Head of caudate nucleus (tissue), 42 donors: ENCODE measurements around the gene AK4.
"Not testable (repeated sequence)": the region's sequence is repeated elsewhere in the genome, so short reads cannot be mapped to it uniquely, and the experiment has no call there.

Source experiments
- DNase-seq, 42 donors: peaks; one replicate each; pipeline versions ENCODE4 v3.0.0 to v3.0.0-alpha.2; 2020 to 2021; ENCODE audit warnings: mixed read lengths in 7 of 42
- intact Hi-C: fragments of 100-400 bp; cut with DNase I; formaldehyde crosslinking; loops from one replicate; pipeline ENCODE4 v1.15.0; 2022

Gene AK4

DNA sequence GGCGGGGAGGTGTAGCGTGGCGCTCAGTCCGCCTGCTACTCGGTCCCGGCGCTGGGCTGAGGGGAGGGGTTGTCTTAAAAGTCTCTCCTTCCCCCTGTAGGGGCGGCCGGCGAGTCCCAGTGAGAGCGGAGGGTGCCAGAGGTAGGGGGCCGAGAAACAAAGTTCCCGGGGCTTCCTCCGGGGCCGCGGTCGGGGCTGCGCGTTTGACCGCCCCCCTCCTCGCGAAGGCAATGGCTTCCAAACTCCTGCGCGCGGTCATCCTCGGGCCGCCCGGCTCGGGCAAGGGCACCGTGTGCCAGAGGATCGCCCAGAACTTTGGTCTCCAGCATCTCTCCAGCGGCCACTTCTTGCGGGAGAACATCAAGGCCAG is at the start of gene AK4:
Gene AK4, plus strand, starts transcription at position 26 of the 370 bp plus-strand sequence. Its CDS starts 205 bp downstream, at position 231.
- DNase-seq, intact Hi-C loops: not testable (repeated sequence)

GRCh38 chr1:65103807-65104206 is 44.2 kb upstream of the AK4 start:
- intact Hi-C loops: no loop called here
- DNase-seq: no peak

DNA sequence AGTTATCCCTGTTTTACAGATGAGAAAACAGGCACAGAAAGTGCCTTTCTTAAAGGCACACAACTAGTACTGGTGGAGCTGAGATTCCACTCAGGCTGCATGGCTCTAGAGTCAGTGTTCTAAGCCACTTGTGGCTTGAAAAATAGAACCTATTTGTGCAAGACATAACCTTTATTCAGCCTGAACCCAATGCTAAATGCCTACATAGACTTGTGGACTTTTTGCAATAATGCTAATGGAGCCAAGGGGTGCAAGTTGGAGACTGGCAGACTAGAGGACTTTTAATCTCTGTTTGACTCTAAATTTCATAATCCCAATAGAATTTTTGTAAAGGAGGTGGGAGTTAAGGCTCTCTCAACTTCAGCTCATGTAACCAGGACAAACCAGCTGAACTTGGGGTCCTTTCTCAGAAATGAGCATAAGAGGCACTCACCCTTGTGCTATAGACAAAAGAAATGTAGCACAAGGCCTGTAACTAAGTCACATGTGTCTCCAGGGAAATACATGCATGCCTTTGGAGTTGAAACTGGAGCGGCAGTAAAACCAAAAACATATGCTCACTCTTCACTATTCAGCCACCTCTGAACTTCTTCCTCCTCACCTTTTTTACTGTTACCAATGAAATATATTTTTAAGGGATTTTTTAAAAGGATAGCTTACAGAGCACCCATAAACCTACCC is 43.0 kb upstream of the AK4 start:
- intact Hi-C loops: no loop called here
- DNase-seq: no peak

GRCh38 chr1:65105596-65105995 is 42.4 kb upstream of the AK4 start:
- DNase-seq: no peak
- intact Hi-C loops: no loop called here

- DNase-seq: no peak
Measured at GRCh38 chr1:65108025-65108642, 39.9 kb upstream of the AK4 start.

GRCh38 chr1:65109487-65109886 is 38.5 kb upstream of the AK4 start:
- intact Hi-C loops: no loop called here
- no peak for DNase-seq

More at GRCh38 chr1:65108025-65108642, 39.9 kb upstream of the AK4 start:
- intact Hi-C loops: no loop called here

DNA sequence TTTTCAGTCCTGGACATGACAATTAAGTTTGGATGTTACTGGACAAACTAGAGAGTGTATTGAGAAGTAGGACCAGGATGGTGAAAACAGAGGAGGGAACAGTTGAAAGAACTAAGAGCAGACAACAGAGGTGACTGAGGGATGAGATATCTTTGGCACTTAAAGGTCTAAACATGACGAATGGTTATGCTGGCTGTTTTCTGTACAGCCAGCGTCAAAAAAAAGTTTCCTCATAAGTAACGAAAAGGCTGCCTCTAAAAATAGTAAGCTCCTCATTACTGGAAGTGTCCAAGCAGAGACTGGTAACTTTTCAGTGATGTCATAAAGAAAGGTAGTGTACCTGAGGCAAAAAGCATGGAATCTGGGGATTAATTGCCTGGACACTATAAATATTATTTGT is 35.2 kb upstream of the AK4 start:
- intact Hi-C loops: no loop called here
- DNase-seq: no peak

DNA sequence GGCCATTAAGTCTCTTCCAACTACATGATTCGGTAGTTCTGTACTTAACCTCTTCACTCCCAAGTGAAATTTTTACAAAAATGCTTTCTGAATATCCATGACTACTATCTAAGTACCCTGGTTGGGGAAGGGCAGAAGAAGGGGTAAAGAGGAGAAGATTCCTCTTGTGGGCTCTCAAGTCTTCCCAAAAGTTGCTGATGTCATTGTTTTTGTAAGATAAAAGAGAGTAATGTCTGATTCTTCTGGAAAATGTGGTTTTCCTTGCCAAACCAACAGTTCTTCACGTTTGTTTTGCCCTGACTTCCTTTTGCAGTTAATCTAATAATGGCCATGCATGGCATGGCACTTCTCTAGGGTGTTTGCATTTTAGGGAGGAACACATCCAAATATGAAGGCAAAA is 34.7 kb upstream of the AK4 start:
- intact Hi-C loops: no loop called here
- no peak for DNase-seq

DNA sequence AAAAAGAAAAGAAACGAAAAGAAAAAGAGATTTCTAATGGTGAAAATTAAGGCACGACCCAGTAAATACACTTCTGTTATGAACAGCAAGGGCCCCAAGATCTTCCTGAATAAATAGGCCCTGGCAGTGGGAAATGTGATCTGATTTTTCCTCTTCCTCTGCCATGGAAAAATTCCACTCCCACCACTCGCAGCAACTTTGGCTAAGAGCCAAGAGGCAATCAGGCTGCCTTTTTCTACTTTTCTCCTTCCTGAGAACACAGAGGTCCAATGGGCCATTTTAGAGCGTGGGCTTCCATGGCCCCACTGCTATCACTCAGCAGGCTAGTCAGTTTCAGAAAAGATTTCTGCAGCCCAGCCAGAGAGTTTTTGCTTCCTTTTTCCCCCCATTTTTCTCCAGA is 33.7 kb upstream of the AK4 start:
- peak in 32 of 42 donors; percentile 4 to 61 (median 23) for DNase-seq
- intact Hi-C loops: no loop called here

GRCh38 chr1:65119951-65120350 is 28.1 kb upstream of the AK4 start:
- DNase-seq: no peak
- intact Hi-C loops: no loop called here

GRCh38 chr1:65129104-65129503 is 18.9 kb upstream of the AK4 start:
- intact Hi-C loops, DNase-seq: not testable (repeated sequence)

DNA sequence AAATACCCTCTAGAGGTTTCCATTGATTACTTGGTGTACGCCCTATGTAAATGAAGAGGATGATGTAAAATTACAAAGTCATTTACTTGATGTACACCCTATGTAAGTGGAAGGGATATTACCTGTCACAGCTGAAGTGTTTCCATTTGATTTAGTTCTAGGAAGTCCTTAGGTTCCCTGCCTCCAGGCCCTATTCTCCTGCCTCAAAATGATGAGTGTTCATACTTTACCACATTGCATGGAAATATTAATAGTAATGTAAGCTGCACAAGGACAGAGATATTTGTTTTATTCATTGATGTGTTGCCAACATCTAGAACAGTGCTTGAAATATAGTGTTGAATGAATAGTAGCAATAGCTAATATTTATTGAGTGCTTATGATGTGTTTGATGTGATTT is 9.5 kb upstream of the AK4 start:
- intact Hi-C loops: no loop called here

GRCh38 chr1:65139793-65140192 is 8.2 kb upstream of the AK4 start:
- DNase-seq, intact Hi-C loops: not testable (repeated sequence)

More for the DNA sequence above, 9.5 kb upstream of the AK4 start:
- no peak for DNase-seq

- DNase-seq: peak in 1 of 42 donors; percentile 5
- intact Hi-C loops: no loop called here
Measured at GRCh38 chr1:65141394-65141793, 6.6 kb upstream of the AK4 start.

DNA sequence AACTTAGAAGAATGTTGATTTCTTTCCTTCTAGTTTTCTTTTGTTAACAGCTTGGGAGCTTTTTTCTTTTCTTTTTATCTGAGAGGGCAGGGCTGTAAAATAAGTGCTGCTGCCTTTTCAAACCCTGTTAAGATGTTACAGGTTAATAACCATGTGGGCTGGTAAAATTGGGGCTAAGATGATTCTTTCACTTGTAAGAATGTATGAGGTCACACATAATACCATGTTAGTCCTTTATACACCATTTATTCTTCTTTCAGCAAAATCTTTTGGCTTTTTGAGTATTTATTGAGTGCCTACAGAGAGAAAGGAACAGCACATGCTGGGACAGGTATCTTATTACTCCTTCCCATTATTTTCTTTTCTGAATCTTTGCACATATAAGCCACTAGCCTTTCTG is 6.1 kb upstream of the AK4 start:
- intact Hi-C loops: no loop called here

DNA sequence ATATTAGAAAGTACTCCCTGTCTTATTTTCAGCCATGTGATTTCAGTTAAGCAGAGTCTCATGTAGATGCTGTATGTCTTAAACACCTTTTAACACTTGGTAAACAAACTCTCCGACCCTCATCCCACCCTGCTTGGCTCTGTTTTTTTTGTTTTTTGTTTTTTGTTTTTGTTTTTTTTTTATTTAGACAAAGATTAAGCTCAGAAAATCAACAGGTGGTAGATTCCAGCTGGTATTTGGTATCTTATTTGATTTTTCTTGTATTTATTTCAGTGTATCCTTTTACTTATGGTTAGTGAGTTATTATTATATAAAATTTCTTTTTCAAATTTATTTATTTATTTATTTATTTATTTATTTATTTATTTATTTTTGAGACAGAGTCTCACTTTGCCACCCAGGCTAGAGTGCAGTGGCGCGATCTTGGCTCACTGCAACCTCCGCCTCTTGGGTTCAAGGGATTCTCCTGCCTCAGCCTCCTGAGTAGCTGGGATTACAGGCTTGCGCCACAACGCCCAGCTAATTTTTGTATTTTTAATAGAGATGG is 4.8 kb upstream of the AK4 start:
- DNase-seq: peak in 1 of 42 donors; percentile 18
- intact Hi-C loops: not testable (repeated sequence)

More for the DNA sequence above, 6.1 kb upstream of the AK4 start:
- DNase-seq: no peak

- peak in 1 of 42 donors; percentile 9 for DNase-seq
- intact Hi-C loops: no loop called here
Measured at GRCh38 chr1:65146908-65147423, 1.0 kb upstream of the AK4 start.

- intact Hi-C loops: no loop called here
Measured at GRCh38 chr1:65147424-65148177, 402 bp upstream of the AK4 start.

DNA sequence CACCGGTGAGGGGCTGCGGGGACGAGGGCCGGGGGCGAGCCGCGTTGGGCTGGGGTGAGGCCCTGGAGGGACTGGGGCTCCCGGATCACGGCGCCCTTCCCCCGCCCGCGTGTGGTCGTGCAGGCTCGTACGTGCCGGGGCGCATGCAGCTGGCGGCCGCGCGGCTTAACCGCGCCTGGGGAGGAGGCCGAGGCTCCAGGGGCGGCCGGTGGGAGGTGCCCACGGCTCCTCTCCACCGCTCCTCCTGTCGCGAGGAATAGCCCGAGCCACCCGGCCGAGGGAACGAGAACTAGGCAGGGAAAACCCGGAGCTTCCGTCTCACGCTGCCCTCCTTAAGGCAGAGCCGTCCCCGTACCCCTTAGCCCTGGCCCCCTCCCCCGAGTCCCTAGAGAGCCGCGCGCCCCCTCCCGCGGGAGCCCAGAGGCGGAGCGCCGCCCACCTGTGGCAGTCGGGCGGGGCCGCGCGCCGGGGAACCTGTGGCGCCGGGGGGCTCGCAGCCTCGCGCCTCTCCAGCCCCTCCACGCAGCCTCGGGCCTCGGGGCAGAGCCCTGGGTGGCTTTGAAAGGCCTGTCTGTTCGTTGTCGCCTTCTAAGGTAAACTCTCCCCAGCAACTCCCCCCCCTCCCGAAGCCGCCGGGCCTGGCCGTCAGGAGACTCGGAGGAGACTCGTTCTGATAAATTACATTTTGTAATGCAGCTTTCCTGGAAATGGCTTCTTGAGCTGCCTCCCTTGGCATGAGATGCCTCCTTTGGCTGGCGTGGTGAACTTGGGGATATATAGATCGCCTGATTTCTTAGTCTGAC is 746 bp downstream of the AK4 start:
- DNase-seq: peak in 38 of 42 donors; percentile 23 to 71 (median 48)
- intact Hi-C loops: no loop called here

More at GRCh38 chr1:65147424-65148177, 402 bp upstream of the AK4 start:
- peak in 34 of 42 donors; percentile 9 to 59 (median 28) for DNase-seq
